Measurements from ENCODE around the gene PTBP3. TPM values are rescaled to one million over a fixed set of nuclear protein-coding genes. Genes with fewer than 3 reads are reported as not detected.

PTBP3 gene
- polyA plus RNA-seq, 1 donor = 107 TPM

DNA sequence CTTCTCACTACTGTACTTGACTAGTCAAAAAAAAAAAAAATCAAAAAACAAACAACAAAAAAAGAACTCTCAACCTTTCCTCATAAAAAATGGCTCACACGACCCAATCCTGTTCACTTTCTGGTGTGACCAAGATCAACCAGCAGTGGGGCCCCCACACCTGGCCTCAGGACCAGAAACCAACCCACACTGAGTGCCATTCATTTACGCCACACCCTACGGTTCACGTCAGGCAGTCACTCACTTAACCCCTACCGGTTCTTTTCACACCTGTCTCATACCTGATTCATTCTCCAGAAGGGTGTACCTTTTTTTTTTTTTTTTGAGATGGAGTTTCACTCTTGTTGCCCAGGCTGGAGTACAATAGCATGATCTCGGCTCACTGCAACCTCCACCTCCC is 164.1 kb downstream of the PTBP3 start:
- no peak for DNase-seq

DNA sequence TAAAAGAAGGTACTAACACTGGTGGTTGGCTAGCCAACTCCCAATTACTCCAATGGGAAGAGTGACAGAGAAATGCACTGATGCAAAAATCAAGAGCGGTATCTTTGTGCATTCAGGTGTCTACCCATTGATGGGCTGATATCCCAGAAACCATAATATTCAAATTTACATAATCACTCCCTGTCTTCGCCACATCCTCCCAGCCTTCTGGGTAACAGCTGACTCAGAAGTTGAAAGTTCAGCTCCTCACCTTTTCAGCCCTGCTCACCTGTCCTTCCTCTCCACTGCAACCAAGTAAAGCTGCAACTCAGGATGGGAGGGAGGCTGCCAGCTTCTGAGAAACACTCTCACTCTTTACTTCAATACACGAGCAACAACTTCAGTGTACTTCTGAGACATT is 165.2 kb downstream of the PTBP3 start:
- DNase-seq = no peak

Other genes starting within 250 kb of the PTBP3 start
- 35.6 TPM for gene SUSD1, start 158.3 kb downstream of the PTBP3 start, polyA plus RNA-seq (ENCODE audit: insufficient read length)
- 114 TPM for gene HSDL2, start 46.5 kb upstream of the PTBP3 start, polyA plus RNA-seq (ENCODE audit: insufficient read length)
- 18.2 TPM for gene KIAA1958, start 153.2 kb upstream of the PTBP3 start, polyA plus RNA-seq (ENCODE audit: insufficient read length)

Measured in left kidney (tissue), 2 donors.